Measurements from ENCODE around the gene C16orf46.

DNA sequence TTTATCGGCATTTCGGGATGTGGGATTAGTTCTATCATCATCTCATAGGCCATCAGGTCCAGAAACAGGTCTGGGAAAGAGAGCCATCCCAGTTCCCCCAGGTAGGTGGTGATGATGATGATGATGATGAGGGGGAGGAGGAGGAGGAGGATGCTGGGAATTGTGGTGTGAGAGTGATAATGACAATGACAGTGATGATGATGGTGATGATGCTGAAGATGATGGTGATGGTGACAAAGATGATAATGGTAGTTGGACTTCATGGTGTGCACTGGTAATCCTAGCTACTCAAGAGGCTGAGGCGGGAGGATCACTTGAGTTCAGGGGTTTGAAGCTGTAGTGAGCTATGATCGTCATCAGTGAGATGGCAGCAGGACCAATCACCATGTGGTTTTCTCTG, 35.4 kb upstream of the C16orf46 start:
- TF ChIP-seq, protein P1, sequence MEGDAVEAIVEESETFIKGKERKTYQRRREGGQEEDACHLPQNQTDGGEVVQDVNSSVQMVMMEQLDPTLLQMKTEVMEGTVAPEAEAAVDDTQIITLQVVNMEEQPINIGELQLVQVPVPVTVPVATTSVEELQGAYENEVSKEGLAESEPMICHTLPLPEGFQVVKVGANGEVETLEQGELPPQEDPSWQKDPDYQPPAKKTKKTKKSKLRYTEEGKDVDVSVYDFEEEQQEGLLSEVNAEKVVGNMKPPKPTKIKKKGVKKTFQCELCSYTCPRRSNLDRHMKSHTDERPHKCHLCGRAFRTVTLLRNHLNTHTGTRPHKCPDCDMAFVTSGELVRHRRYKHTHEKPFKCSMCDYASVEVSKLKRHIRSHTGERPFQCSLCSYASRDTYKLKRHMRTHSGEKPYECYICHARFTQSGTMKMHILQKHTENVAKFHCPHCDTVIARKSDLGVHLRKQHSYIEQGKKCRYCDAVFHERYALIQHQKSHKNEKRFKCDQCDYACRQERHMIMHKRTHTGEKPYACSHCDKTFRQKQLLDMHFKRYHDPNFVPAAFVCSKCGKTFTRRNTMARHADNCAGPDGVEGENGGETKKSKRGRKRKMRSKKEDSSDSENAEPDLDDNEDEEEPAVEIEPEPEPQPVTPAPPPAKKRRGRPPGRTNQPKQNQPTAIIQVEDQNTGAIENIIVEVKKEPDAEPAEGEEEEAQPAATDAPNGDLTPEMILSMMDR (IDR thresholded peaks at IDR 0.05), result no peak
- TF ChIP-seq POLR2A (IDR thresholded peaks at IDR 0.05) (no peak), EP300 (IDR thresholded peaks at IDR 0.05) (no peak)

Data from tibial nerve (tissue), 4 donors.